Hematopoietic multipotent progenitor cell treated with erythropoietin and hydrocortisone succinate and interleukin-3 and kit ligand, for 15 days (in vitro differentiated cells): ENCODE measurements around the gene GRIP2.

Source experiments
- DNase-seq: peaks from one replicate; pipeline ENCODE4 v3.0.0-alpha.2; 2015; ENCODE audit warnings: low spot score

The GRIP2 gene

GRCh38 chr3:14538451-14539088 is 1.6 kb downstream of the GRIP2 start:
- DNase-seq: no peak

GRCh38 chr3:14537590-14538450 is 2.3 kb downstream of the GRIP2 start:
- peak; percentile 3 for DNase-seq

GRCh38 chr3:14536837-14537589 is 3.1 kb downstream of the GRIP2 start:
- no peak for DNase-seq

GRCh38 chr3:14536055-14536815 is 3.9 kb downstream of the GRIP2 start:
- no peak for DNase-seq

GRCh38 chr3:14535616-14536015 is 4.5 kb downstream of the GRIP2 start:
- DNase-seq: no peak

- no peak for DNase-seq
Measured at GRCh38 chr3:14534516-14535191, 5.5 kb downstream of the GRIP2 start.

GRCh38 chr3:14533457-14533958 is 6.6 kb downstream of the GRIP2 start:
- DNase-seq: no peak

- DNase-seq: peak; percentile 3
Measured at GRCh38 chr3:14532691-14533456, 7.3 kb downstream of the GRIP2 start.

- DNase-seq: no peak
Measured at GRCh38 chr3:14531856-14532395, 8.2 kb downstream of the GRIP2 start.

GRCh38 chr3:14528081-14528480 is 12.1 kb downstream of the GRIP2 start:
- DNase-seq: no peak

GRCh38 chr3:14525685-14526631 is 14.2 kb downstream of the GRIP2 start:
- no peak for DNase-seq

- DNase-seq: no peak
Measured at GRCh38 chr3:14524920-14525660, 15.1 kb downstream of the GRIP2 start.

- no peak for DNase-seq
Measured at GRCh38 chr3:14524311-14524711, 15.8 kb downstream of the GRIP2 start.

GRCh38 chr3:14523792-14524191 is 16.4 kb downstream of the GRIP2 start:
- DNase-seq: no peak

- DNase-seq: no peak
Measured at GRCh38 chr3:14522768-14523167, 17.4 kb downstream of the GRIP2 start.

- no peak for DNase-seq
Measured at GRCh38 chr3:14522129-14522691, 17.9 kb downstream of the GRIP2 start.

- no peak for DNase-seq
Measured at GRCh38 chr3:14521611-14522010, 18.5 kb downstream of the GRIP2 start.

GRCh38 chr3:14520967-14521366 is 19.2 kb downstream of the GRIP2 start:
- DNase-seq: no peak
